IMR-90 (cell line): Measurements from ENCODE around the gene BUB1B. TPM values are rescaled to one million over a fixed set of nuclear protein-coding genes. Genes with fewer than 3 reads are reported as not detected.

ENCODE experiments used
- ATAC-seq: fragments of 200-7000 bp; cut with Tn5 transposase; 2 replicates; pipeline ENCODE4 v1.9.1; 2020; ENCODE audit warnings: low read depth, mild to moderate bottlenecking, moderate library complexity
- BruUV-seq: library from RNA; stranded (reverse); fragments of 400-500 nt; replicated peaks from 2 replicates; lab custom pipeline; 2021; lab: Mats Ljungman, UMichigan
- CTCF ChIA-PET: fragments of 300-600 bp; formaldehyde crosslinking; extraction: SDS; loops from one replicate; lab custom pipeline; 2021; ENCODE audit warnings: antibody characterized with exemption; lab: Yijun Ruan, JAX
- POLR2A ChIA-PET: fragments of 300-600 bp; sonication (Branson Sonifier 250); formaldehyde crosslinking; loops from one replicate; lab custom pipeline; 2022; ENCODE audit warnings: antibody characterized with exemption; ENCODE audit not compliant: unreplicated experiment; lab: Charles Lee
- DNase-seq: peaks from one replicate; pipeline ENCODE4 v3.0.0; 2013
- H2AFZ ChIP-seq: replicated peaks from 2 replicates; pipeline ENCODE3; 2013; ENCODE audit warnings: low read length, mild to moderate bottlenecking; ENCODE audit not compliant: poor library complexity
- H2AK5ac ChIP-seq: 2 replicates; pipeline ENCODE4 v1.6.1; 2013; ENCODE audit warnings: low read depth, low read length, inconsistent platforms
- H2AK9ac ChIP-seq: replicated peaks from 2 replicates; pipeline ENCODE3; 2013; ENCODE audit warnings: mild to moderate bottlenecking, low read depth, low read length, moderate library complexity; ENCODE audit not compliant: poor library complexity
- H2BK120ac ChIP-seq: 2 replicates; pipeline ENCODE4 v1.6.1; 2013; ENCODE audit warnings: low read depth, low read length, inconsistent platforms
- H2BK15ac ChIP-seq: 3 replicates; pipeline ENCODE4 v1.6.1; 2013; ENCODE audit warnings: low read depth, low read length, inconsistent platforms
- H2BK20ac ChIP-seq: 2 replicates; pipeline ENCODE4 v1.6.1; 2013; ENCODE audit warnings: low read depth, mild to moderate bottlenecking, inconsistent platforms, low read length, moderate library complexity
- H2BK5ac ChIP-seq: 2 replicates; pipeline ENCODE4 v1.6.1; 2013; ENCODE audit warnings: mild to moderate bottlenecking, low read depth, low read length, inconsistent platforms; ENCODE audit not compliant: poor library complexity, severe bottlenecking
- H3K14ac ChIP-seq: replicated peaks from 2 replicates; pipeline ENCODE4 v1.6.1; 2013; ENCODE audit warnings: low read depth, low read length, inconsistent platforms
- H3K18ac ChIP-seq: 2 replicates; pipeline ENCODE4 v1.6.1; 2013; ENCODE audit warnings: low read depth, low read length, control low read depth
- H3K23ac ChIP-seq: 2 replicates; pipeline ENCODE4 v1.6.1; 2013; ENCODE audit warnings: low read depth, low read length, inconsistent platforms
- H3K27ac ChIP-seq: 2 replicates; pipeline ENCODE4 v1.5.1; 2013; ENCODE audit warnings: mild to moderate bottlenecking, control low read depth, low read length; ENCODE audit not compliant: insufficient read depth
- H3K27me3 ChIP-seq: 2 replicates; pipeline ENCODE4 v1.6.1; 2013; ENCODE audit warnings: low read length; ENCODE audit not compliant: control insufficient read depth, insufficient read depth
- H3K36me3 ChIP-seq: 2 replicates; pipeline ENCODE4 v1.6.1; 2013; ENCODE audit warnings: low read length, mixed read lengths; ENCODE audit not compliant: control insufficient read depth, insufficient read depth
- H3K4ac ChIP-seq: 2 replicates; pipeline ENCODE4 v1.6.1; 2013; ENCODE audit warnings: low read depth, low read length, inconsistent platforms
- H3K4me1 ChIP-seq: 2 replicates; pipeline ENCODE4 v1.6.1; 2013; ENCODE audit warnings: low read length, mixed read lengths; ENCODE audit not compliant: control insufficient read depth, insufficient read depth
- H3K4me2 ChIP-seq: 2 replicates; pipeline ENCODE4 v1.6.1; 2013; ENCODE audit warnings: low read depth, mild to moderate bottlenecking, control low read depth, low read length, moderate library complexity
- H3K4me3 ChIP-seq: 2 replicates; pipeline ENCODE4 v1.5.1; 2013; ENCODE audit warnings: low read depth, mild to moderate bottlenecking, control low read depth, low read length, moderate library complexity; ENCODE audit not compliant: insufficient read depth
- H3K56ac ChIP-seq: 2 replicates; pipeline ENCODE4 v1.6.1; 2013; ENCODE audit warnings: low read length, inconsistent platforms; ENCODE audit not compliant: insufficient read depth; ENCODE audit errors: extremely low read depth
- H3K79me1 ChIP-seq, 2 experiments: 2 replicates each; pipeline ENCODE4 v1.6.1; 2013; ENCODE audit warnings: low read length in 2 of 2, inconsistent platforms in 1 of 2, low read depth in 1 of 2
- H3K9ac ChIP-seq: 2 replicates; pipeline ENCODE4 v1.6.1; 2013; ENCODE audit warnings: low read depth, low read length, control low read depth
- H3K9me1 ChIP-seq: 2 replicates; pipeline ENCODE4 v1.6.1; 2013; ENCODE audit warnings: low read length, inconsistent platforms; ENCODE audit not compliant: insufficient read depth
- H3K9me3 ChIP-seq: 2 replicates; pipeline ENCODE4 v1.6.1; 2013; ENCODE audit warnings: low read length; ENCODE audit not compliant: control insufficient read depth, insufficient read depth
- H4K20me1 ChIP-seq: 2 replicates; pipeline ENCODE4 v1.6.1; 2013; ENCODE audit warnings: low read length, inconsistent platforms; ENCODE audit not compliant: insufficient read depth
- H4K5ac ChIP-seq: 2 replicates; pipeline ENCODE4 v1.6.1; 2013; ENCODE audit warnings: mild to moderate bottlenecking, low read depth, low read length, control low read depth
- H4K8ac ChIP-seq, 2 experiments: 2 replicates each; pipeline ENCODE4 v1.6.1; 2013; ENCODE audit warnings: low read depth in 2 of 2, low read length in 2 of 2, control low read depth in 1 of 2, inconsistent platforms in 1 of 2
- H4K91ac ChIP-seq: 2 replicates; pipeline ENCODE4 v1.6.1; 2013; ENCODE audit warnings: low read depth, low read length, inconsistent platforms; ENCODE audit not compliant: insufficient read depth
- BHLHE40 ChIP-seq: fragments of 150-350 bp; IDR thresholded peaks from 2 replicates; pipeline ENCODE4 v1.6.1; 2016; ENCODE audit warnings: mild to moderate bottlenecking, low read depth, low read length
- CEBPB ChIP-seq: IDR thresholded peaks from 2 replicates; pipeline ENCODE4 v1.6.1; 2012; ENCODE audit warnings: low read depth, low read length, improper control_type of control experiment
- CHD1 ChIP-seq: IDR thresholded peaks from 2 replicates; pipeline ENCODE4 v1.6.1; 2012; ENCODE audit warnings: low read depth, low read length, improper control_type of control experiment
- CTCF ChIP-seq: conservative IDR thresholded peaks from 2 replicates; pipeline ENCODE4 v1.5.1; 2012; ENCODE audit warnings: mild to moderate bottlenecking, low read depth, low read length, improper control_type of control experiment
- ELK1 ChIP-seq: fragments of 150-350 bp; IDR thresholded peaks from 2 replicates; pipeline ENCODE4 v1.6.1; 2016; ENCODE audit warnings: low read depth, mild to moderate bottlenecking, low read length, moderate library complexity, borderline replicate concordance
- FOS ChIP-seq: fragments of 150-350 bp; IDR thresholded peaks from 2 replicates; pipeline ENCODE4 v1.6.1; 2016; ENCODE audit warnings: low read depth, low read length
- MAFK ChIP-seq: IDR thresholded peaks from 2 replicates; pipeline ENCODE4 v1.6.1; 2012; ENCODE audit warnings: low read depth, low read length, improper control_type of control experiment
- MAZ ChIP-seq: IDR thresholded peaks from 2 replicates; pipeline ENCODE4 v1.6.1; 2012; ENCODE audit warnings: low read depth, mild to moderate bottlenecking, low read length, improper control_type of control experiment, moderate library complexity, borderline replicate concordance
- MXI1 ChIP-seq: IDR thresholded peaks from 2 replicates; pipeline ENCODE4 v1.6.1; 2012; ENCODE audit warnings: low read depth, mild to moderate bottlenecking, low read length, moderate library complexity, borderline replicate concordance
- NFE2L2 ChIP-seq: fragments of 150-350 bp; IDR thresholded peaks from 2 replicates; pipeline ENCODE4 v1.6.1; 2016; ENCODE audit warnings: low read depth, mild to moderate bottlenecking, low read length
- POLR2A ChIP-seq: IDR thresholded peaks from 2 replicates; pipeline ENCODE4 v1.6.1; 2012; ENCODE audit warnings: mild to moderate bottlenecking, low read depth, low read length
- RAD21 ChIP-seq: IDR thresholded peaks from 2 replicates; pipeline ENCODE4 v1.6.1; 2012; ENCODE audit warnings: low read length, improper control_type of control experiment
- RCOR1 ChIP-seq: IDR thresholded peaks from 2 replicates; pipeline ENCODE4 v1.6.1; 2012; ENCODE audit warnings: mild to moderate bottlenecking, low read length, improper control_type of control experiment; ENCODE audit not compliant: insufficient replicate concordance
- RFX5 ChIP-seq: IDR thresholded peaks from 2 replicates; pipeline ENCODE4 v1.8.0; 2012; ENCODE audit warnings: low read depth, mild to moderate bottlenecking, low read length, moderate library complexity
- SMC3 ChIP-seq: fragments of 150-350 bp; IDR thresholded peaks from 2 replicates; pipeline ENCODE4 v1.6.1; 2016; ENCODE audit warnings: low read depth, mild to moderate bottlenecking, antibody characterized with exemption, low read length, moderate library complexity
- USF2 ChIP-seq: fragments of 150-350 bp; IDR thresholded peaks from 2 replicates; pipeline ENCODE4 v1.6.1; 2017; ENCODE audit warnings: mild to moderate bottlenecking, antibody characterized with exemption, low read length, low read depth
- WGBS, 2 experiments: methylation state at CpG; one replicate each; pipeline versions ENCODE4 v1.1.5 to v1.1.7; 2013; ENCODE audit warnings: missing lambda C conversion rate in 2 of 2; ENCODE audit not compliant: insufficient read length in 1 of 2; ENCODE audit errors: extremely low coverage in 2 of 2; 5-methylcytosine and 5-hydroxymethylcytosine counted together
- dilution Hi-C: fragments of 300-500 bp; cut with HindIII; formaldehyde crosslinking; loops from one replicate; pipeline ENCODE4 v1.14.3; 2018; ENCODE audit warnings: low sequenced_read_pairs; ENCODE audit not compliant: unreplicated experiment
- in situ Hi-C: fragments of 300-500 bp; cut with MboI; formaldehyde crosslinking; loops from 3 replicates; pipeline ENCODE4 v1.14.3; 2019; ENCODE audit warnings: low sequenced_read_pairs, inconsistent platforms, mixed read lengths
- intact Hi-C: fragments of 100-400 bp; cut with micrococcal nuclease; formaldehyde crosslinking; loops from 2 replicates; pipeline ENCODE4 v1.10.0; 2022
- polyA plus RNA-seq, 3 experiments: library from polyadenylated mRNA; depleted of rRNA; stranded (reverse); fragments of >200 nt; gene quantifications; 2 replicates each; pipeline ENCODE4 v1.2.3, GENCODE V29; 2012; ENCODE audit warnings: low replicate concordance in 1 of 3
- total RNA-seq: library from RNA; depleted of rRNA; stranded (reverse); fragments of >200 nt; gene quantifications from 2 replicates; pipeline ENCODE4 v1.2.3, GENCODE V29; 2012

BUB1B gene
- total and polyA plus RNA-seq, 2 of the 4 experiments (the other 2 are of a cell fraction) = 15.6 to 24.7 TPM

GRCh38 chr15:40242601-40243000 is 81.7 kb downstream of the BUB1B start:
- H3K18ac ChIP-seq = no peak overlapping the region
- H3K27me3 ChIP-seq = peaks cover 36% of the 10 kb centered on the region
- no peak overlapping the region for H3K14ac ChIP-seq
- H4K91ac ChIP-seq = no peak overlapping the region
- no peak overlapping the region for H3K4ac ChIP-seq
- no peaks in the 10 kb centered on the region for H3K9me1 ChIP-seq
- POLR2A ChIA-PET = no interaction called here
- ATAC-seq (no peak), DNase-seq (no peak)
- no peaks in the 10 kb centered on the region for H3K36me3 ChIP-seq
- no peak overlapping the region for H2BK20ac ChIP-seq
- no peak overlapping the region for H4K8ac ChIP-seq
- 78% methylated on average over 2 of the region's 5 CpGs; no CpG with 5 or more reads in 1 of the 2 experiments for WGBS, 2 experiments
- no peak overlapping the region for H2BK120ac ChIP-seq
- H3K9ac ChIP-seq = no peak overlapping the region
- no TSS peak for BruUV-seq
- H4K5ac ChIP-seq = no peak overlapping the region
- no peaks in the 10 kb centered on the region for H3K79me1 ChIP-seq
- H3K23ac ChIP-seq = no peak overlapping the region
- H3K4me3 ChIP-seq = no peak overlapping the region
- H2AFZ ChIP-seq = peak overlapping the region; percentile 41
- CTCF ChIA-PET = no interaction called here
- no peak overlapping the region for H2AK5ac ChIP-seq
- H3K9me3 ChIP-seq = no peaks in the 10 kb centered on the region
- no peak overlapping the region for H3K56ac ChIP-seq
- no peak overlapping the region for H3K4me2 ChIP-seq
- in situ Hi-C loops = no loop called here
- H2AK9ac ChIP-seq = no peak overlapping the region
- dilution Hi-C loops = no loop called here
- no peak overlapping the region for H2BK15ac ChIP-seq
- no peak overlapping the region for H2BK5ac ChIP-seq
- TF ChIP-seq FOS (no peak), ELK1 (no peak), RCOR1 (no peak), RAD21 (no peak), POLR2A (no peak), MAZ (no peak), SMC3 (no peak), MAFK (no peak), BHLHE40 (no peak), RFX5 (no peak), CEBPB (no peak), USF2 (no peak), MXI1 (no peak), CHD1 (no peak), NFE2L2 (no peak), CTCF (no peak)
- H3K27ac ChIP-seq = no peak overlapping the region
- intact Hi-C loops = no loop called here
- H3K4me1 ChIP-seq = peaks cover 3% of the 10 kb centered on the region; the same call in 1 of the 2 replicates
- H4K20me1 ChIP-seq = no peaks in the 10 kb centered on the region
